Progenitor cell of endocrine pancreas (in vitro differentiated cells): ENCODE data around the gene ADAM12. TPM values are rescaled to one million over a fixed set of nuclear protein-coding genes. Genes with fewer than 3 reads are reported as not detected.

ENCODE experiments used
- DNase-seq: peaks from one replicate; pipeline ENCODE4 v3.0.0; 2021; ENCODE audit warnings: low spot score; ENCODE audit not compliant: unreplicated experiment
- H3K27ac Mint-ChIP-seq: 2 replicates; pipeline ENCODE4 v1.8.0; 2021; ENCODE audit warnings: mild to moderate bottlenecking, moderate library complexity, mixed read lengths
- H3K27me3 Mint-ChIP-seq: 2 replicates; pipeline ENCODE4 v1.8.0; 2021; ENCODE audit warnings: mixed read lengths
- H3K36me3 Mint-ChIP-seq: 2 replicates; pipeline ENCODE4 v1.8.0; 2022; ENCODE audit warnings: mixed read lengths; ENCODE audit not compliant: insufficient read depth
- H3K4me1 Mint-ChIP-seq: 2 replicates; pipeline ENCODE4 v1.8.0; 2021; ENCODE audit warnings: low read depth, mixed read lengths
- H3K4me3 Mint-ChIP-seq: 2 replicates; pipeline ENCODE4 v1.8.0; 2021; ENCODE audit warnings: low read depth, mild to moderate bottlenecking, moderate library complexity, mixed read lengths
- H3K9me3 Mint-ChIP-seq: 2 replicates; pipeline ENCODE4 v1.8.0; 2021; ENCODE audit warnings: low read depth, mixed read lengths
- CTCF ChIP-seq: fragments of 200-600 bp; sonication (generic); IDR thresholded peaks from one replicate; pipeline ENCODE4 v1.5.0; 2021; ENCODE audit warnings: antibody characterized with exemption, mild to moderate bottlenecking; ENCODE audit not compliant: unreplicated experiment
- total RNA-seq: library from RNA; stranded (reverse); gene quantifications from 2 replicates; pipeline ENCODE4 v1.2.1, GENCODE V29; 2021

Gene ADAM12
- total RNA-seq, 1 donor from 2014 or later, result 1.8 TPM

GRCh38 chr10:126037946-126038345 is 350.3 kb downstream of the ADAM12 start:
- no peak overlapping the region for H3K27ac Mint-ChIP-seq
- H3K4me1 Mint-ChIP-seq, result peaks cover 7% of the 10 kb centered on the region
- no peak overlapping the region for H3K4me3 Mint-ChIP-seq
- peaks cover 3% of the 10 kb centered on the region for H3K36me3 Mint-ChIP-seq
- peaks cover 13% of the 10 kb centered on the region for H3K9me3 Mint-ChIP-seq
- no peaks in the 10 kb centered on the region for H3K27me3 Mint-ChIP-seq
- DNase-seq, result no peak
- no peak for TF ChIP-seq CTCF

DNA sequence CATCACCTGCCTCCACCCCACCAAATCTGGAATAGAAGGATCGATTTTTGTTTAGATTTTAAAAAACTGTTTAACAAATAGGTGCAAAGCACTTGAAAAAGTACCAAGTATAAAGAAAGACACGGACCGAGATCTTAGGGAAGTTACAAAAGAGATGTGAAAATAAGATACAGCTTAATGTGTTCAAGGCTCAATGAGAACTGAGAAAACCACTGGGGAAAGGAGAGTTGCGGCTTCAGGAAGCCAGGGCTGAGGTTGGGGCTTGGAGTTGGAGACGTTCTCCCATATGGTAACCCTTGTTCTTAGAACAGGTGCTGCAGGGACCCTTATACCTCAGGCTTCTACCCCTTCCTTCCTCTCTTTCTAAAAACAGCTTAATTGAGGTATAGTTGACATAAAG is 351.8 kb downstream of the ADAM12 start:
- H3K9me3 Mint-ChIP-seq, result peaks cover 13% of the 10 kb centered on the region
- H3K4me1 Mint-ChIP-seq, result peaks cover 2% of the 10 kb centered on the region
- peaks cover 3% of the 10 kb centered on the region for H3K36me3 Mint-ChIP-seq
- no peak overlapping the region for H3K4me3 Mint-ChIP-seq
- H3K27ac Mint-ChIP-seq, result no peak overlapping the region
- no peaks in the 10 kb centered on the region for H3K27me3 Mint-ChIP-seq
- no peak for DNase-seq
- TF ChIP-seq CTCF, result no peak

GRCh38 chr10:126034586-126034985 is 353.7 kb downstream of the ADAM12 start:
- H3K27me3 Mint-ChIP-seq, result no peaks in the 10 kb centered on the region
- no peak for TF ChIP-seq CTCF

GRCh38 chr10:126029999-126030398 is 358.3 kb downstream of the ADAM12 start:
- no peaks in the 10 kb centered on the region for H3K27me3 Mint-ChIP-seq
- no peak overlapping the region for H3K4me3 Mint-ChIP-seq
- TF ChIP-seq CTCF, result no peak
- H3K4me1 Mint-ChIP-seq, result no peaks in the 10 kb centered on the region
- H3K9me3 Mint-ChIP-seq, result peaks cover 42% of the 10 kb centered on the region
- no peak for DNase-seq
- peaks cover 14% of the 10 kb centered on the region for H3K36me3 Mint-ChIP-seq
- H3K27ac Mint-ChIP-seq, result no peak overlapping the region

More at GRCh38 chr10:126034586-126034985, 353.7 kb downstream of the ADAM12 start:
- H3K36me3 Mint-ChIP-seq, result peaks cover 3% of the 10 kb centered on the region
- H3K27ac Mint-ChIP-seq, result no peak overlapping the region
- H3K9me3 Mint-ChIP-seq, result peaks cover 13% of the 10 kb centered on the region
- DNase-seq, result no peak
- no peaks in the 10 kb centered on the region for H3K4me1 Mint-ChIP-seq
- no peak overlapping the region for H3K4me3 Mint-ChIP-seq

DNA sequence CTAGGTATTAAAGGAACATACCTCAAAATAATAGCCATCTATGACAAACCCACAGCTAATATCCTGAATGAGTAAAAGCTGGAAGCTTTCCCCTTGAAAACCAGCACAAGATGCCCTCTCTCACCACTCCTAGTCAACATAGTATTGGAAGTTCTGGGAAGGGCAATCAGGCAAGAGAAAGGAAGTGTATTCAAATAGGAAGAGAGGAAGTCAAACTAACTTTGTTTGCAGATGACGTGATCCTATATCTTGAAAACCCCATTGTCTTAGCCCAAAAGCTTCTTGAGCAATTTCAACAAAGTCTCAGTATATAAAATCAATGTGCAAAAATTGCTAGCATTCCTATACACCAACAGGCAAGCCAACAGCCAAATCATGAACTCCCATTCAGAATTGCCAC is 360.6 kb downstream of the ADAM12 start:
- H3K27me3 Mint-ChIP-seq, result no peaks in the 10 kb centered on the region
- peaks cover 13% of the 10 kb centered on the region for H3K36me3 Mint-ChIP-seq
- peaks cover 38% of the 10 kb centered on the region for H3K9me3 Mint-ChIP-seq
- H3K4me1 Mint-ChIP-seq, result peaks cover 5% of the 10 kb centered on the region
- no peak overlapping the region for H3K27ac Mint-ChIP-seq
- TF ChIP-seq CTCF, result no peak
- DNase-seq, result no peak
- no peak overlapping the region for H3K4me3 Mint-ChIP-seq
